HepG2 (cell line): ENCODE results near the gene PTPN18. TPM values are rescaled to one million over a fixed set of nuclear protein-coding genes. Genes with fewer than 3 reads are reported as not detected.

Experiments
- AHDC1 ChIP-seq: sonication (generic); formaldehyde crosslinking; IDR thresholded peaks from 2 replicates; pipeline ENCODE4 v1.5.1; 2020; ENCODE audit warnings: mild to moderate bottlenecking, missing genetic modification reagents, borderline replicate concordance
- AHR ChIP-seq: IDR thresholded peaks from 2 replicates; pipeline ENCODE4 v1.6.1; 2018; ENCODE audit warnings: missing genetic modification reagents, missing compliant biosample characterization
- BHLHE40 ChIP-seq: IDR thresholded peaks from 2 replicates; pipeline ENCODE4 v1.6.1; 2011; ENCODE audit warnings: low read length, improper control_type of control experiment
- GTF3A ChIP-seq: sonication (generic); formaldehyde crosslinking; conservative IDR thresholded peaks from 2 replicates; pipeline ENCODE4 v1.4.0; 2020; ENCODE audit warnings: mild to moderate bottlenecking, missing genetic modification reagents
- RCOR2 ChIP-seq: IDR thresholded peaks from 2 replicates; pipeline ENCODE4 v1.6.1; 2016; ENCODE audit warnings: missing biosample characterization, missing genetic modification reagents
- SP1 ChIP-seq, 2 experiments: fragments of 450-650 bp in 1 of 2; sonication (generic) in 1 of 2; formaldehyde crosslinking in 1 of 2; IDR thresholded peaks; 2 replicates each; pipeline versions ENCODE4 v1.4.0 to v1.6.1; 2016 to 2020; ENCODE audit warnings: missing genetic modification reagents in 1 of 2
- ZNF160 ChIP-seq: sonication (generic); formaldehyde crosslinking; IDR thresholded peaks from 2 replicates; pipeline ENCODE4 v1.8.0; 2022; ENCODE audit warnings: mild to moderate bottlenecking, inconsistent platforms, missing genetic modification reagents
- ZNF552 ChIP-seq: sonication (generic); formaldehyde crosslinking; IDR thresholded peaks from 2 replicates; pipeline ENCODE4 v1.9.0; 2022; ENCODE audit warnings: missing genetic modification reagents, mild to moderate bottlenecking, borderline replicate concordance
- ZNF761 ChIP-seq: sonication (generic); formaldehyde crosslinking; conservative IDR thresholded peaks from 2 replicates; pipeline ENCODE4 v1.4.0; 2020; ENCODE audit warnings: mild to moderate bottlenecking, missing genetic modification reagents
- polyA plus RNA-seq, 8 experiments: library from polyadenylated mRNA; depleted of rRNA in 3 of 8; stranded (reverse) in 7 of 8; unstranded in 1 of 8; fragments of >200 nt; fragmentation: Illumina TruSeq in 4 of 8; extraction: Trizol in 4 of 8; gene quantifications; 2 replicates each; pipeline versions ENCODE4 v1.2.1 to v1.2.3, GENCODE V29; 2011 to 2016; ENCODE audit warnings: low read depth in 4 of 8, missing spikeins in 1 of 8, mixed read lengths in 1 of 8; ENCODE audit not compliant: insufficient read depth in 1 of 8
- total RNA-seq, 5 experiments: library from RNA; depleted of rRNA; stranded (reverse); fragments of >200 nt; fragmentation: Illumina TruSeq; extraction: Trizol; gene quantifications; 2 replicates each; pipeline ENCODE4 v1.2.3, GENCODE V29; 2016; ENCODE audit warnings: low read depth in 1 of 5

PTPN18 gene
- total and polyA plus RNA-seq, 2 of the 13 experiments (the other 11 are each of a cell fraction or from before 2014, with no cell fraction given), result 14.8 to 39.6 TPM

GRCh38 chr2:130336150-130336876 is 19.5 kb upstream of the PTPN18 start (continued):
- 0 out of 2 replicates have a peak, but pooled peaks have one; percentile 24 for TF ChIP-seq AHDC1 (CRISPR knock-in tag)
- no peak for TF ChIP-seq GTF3A (CRISPR knock-in tag)
- TF ChIP-seq ZNF761 (CRISPR knock-in tag), result peak; percentile 61; the same call in 1 of the 2 replicates
- TF ChIP-seq AHR (CRISPR knock-in tag), result peak; percentile 23; the same call in 1 of the 2 replicates
- TF ChIP-seq ZNF552 (CRISPR knock-in tag), result no peak
- no peak for TF ChIP-seq SP1 (IDR thresholded peaks at IDR 0.05)
- 0 out of 2 replicates have a peak, but pooled peaks have one; percentile 12 for TF ChIP-seq SP1 (CRISPR knock-in tag; IDR thresholded peaks at IDR 0.05)
- no peak for TF ChIP-seq BHLHE40
- 0 out of 2 replicates have a peak, but pooled peaks have one; percentile 11 for TF ChIP-seq RCOR2 (CRISPR knock-in tag)
- peak; percentile 7; the same call in 1 of the 2 replicates for TF ChIP-seq ZNF160
